ENCODE data around the gene POMGNT1.

The POMGNT1 gene

DNA sequence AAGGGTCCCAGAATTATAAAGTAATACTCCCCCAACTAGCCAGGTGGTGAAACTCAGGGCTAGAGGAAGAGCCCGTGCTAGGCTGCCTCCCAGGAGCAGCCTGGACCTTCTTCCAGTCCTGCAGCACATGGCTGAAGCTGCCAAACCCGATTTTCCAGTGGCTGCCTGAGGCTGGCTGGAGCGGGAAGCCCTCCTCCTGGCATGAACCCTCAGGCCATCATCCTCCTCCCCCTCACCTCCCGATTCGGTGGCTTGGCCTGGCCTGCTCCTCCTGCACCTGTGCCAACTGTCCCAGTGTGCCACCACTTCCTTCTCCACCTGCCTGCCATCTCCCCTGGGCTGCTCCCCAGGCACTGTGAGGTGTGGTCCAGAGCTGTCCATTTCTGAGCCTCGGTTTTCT, 26.4 kb downstream of the POMGNT1 start:
- TF ChIP-seq, protein P1, sequence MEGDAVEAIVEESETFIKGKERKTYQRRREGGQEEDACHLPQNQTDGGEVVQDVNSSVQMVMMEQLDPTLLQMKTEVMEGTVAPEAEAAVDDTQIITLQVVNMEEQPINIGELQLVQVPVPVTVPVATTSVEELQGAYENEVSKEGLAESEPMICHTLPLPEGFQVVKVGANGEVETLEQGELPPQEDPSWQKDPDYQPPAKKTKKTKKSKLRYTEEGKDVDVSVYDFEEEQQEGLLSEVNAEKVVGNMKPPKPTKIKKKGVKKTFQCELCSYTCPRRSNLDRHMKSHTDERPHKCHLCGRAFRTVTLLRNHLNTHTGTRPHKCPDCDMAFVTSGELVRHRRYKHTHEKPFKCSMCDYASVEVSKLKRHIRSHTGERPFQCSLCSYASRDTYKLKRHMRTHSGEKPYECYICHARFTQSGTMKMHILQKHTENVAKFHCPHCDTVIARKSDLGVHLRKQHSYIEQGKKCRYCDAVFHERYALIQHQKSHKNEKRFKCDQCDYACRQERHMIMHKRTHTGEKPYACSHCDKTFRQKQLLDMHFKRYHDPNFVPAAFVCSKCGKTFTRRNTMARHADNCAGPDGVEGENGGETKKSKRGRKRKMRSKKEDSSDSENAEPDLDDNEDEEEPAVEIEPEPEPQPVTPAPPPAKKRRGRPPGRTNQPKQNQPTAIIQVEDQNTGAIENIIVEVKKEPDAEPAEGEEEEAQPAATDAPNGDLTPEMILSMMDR (conservative IDR thresholded peaks at IDR 0.05; ENCODE audit: low read depth, low read length), result no peak
- H3K4me3 ChIP-seq (ENCODE audit: low read length), result no peak overlapping the region
- no peak for DNase-seq (ENCODE audit: low read depth)

DNA sequence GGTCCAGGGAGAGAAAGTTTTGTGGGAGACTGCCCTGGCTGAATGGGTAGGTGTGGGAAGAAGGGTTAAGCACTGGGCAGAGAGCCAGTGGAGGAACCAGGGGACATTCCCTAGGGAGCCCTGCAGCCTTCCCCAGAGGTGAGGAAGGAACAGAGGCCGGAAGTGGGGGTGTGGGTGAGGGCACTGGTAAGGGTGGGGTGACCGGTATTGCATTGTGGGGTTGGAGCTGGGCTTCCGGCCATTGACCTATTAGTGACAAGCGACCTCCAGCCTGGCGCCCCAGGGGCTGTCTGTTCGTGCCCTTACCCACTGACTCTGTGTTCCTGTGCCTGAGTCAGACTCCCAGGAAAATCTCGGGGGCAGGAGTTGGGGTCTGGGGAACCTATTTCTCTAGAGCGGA, 26.9 kb downstream of the POMGNT1 start:
- TF ChIP-seq, protein P1 (conservative IDR thresholded peaks at IDR 0.05; ENCODE audit: low read depth, low read length), result no peak
- DNase-seq (ENCODE audit: low read depth), result no peak
- H3K4me3 ChIP-seq (ENCODE audit: low read length), result no peak overlapping the region

DNA sequence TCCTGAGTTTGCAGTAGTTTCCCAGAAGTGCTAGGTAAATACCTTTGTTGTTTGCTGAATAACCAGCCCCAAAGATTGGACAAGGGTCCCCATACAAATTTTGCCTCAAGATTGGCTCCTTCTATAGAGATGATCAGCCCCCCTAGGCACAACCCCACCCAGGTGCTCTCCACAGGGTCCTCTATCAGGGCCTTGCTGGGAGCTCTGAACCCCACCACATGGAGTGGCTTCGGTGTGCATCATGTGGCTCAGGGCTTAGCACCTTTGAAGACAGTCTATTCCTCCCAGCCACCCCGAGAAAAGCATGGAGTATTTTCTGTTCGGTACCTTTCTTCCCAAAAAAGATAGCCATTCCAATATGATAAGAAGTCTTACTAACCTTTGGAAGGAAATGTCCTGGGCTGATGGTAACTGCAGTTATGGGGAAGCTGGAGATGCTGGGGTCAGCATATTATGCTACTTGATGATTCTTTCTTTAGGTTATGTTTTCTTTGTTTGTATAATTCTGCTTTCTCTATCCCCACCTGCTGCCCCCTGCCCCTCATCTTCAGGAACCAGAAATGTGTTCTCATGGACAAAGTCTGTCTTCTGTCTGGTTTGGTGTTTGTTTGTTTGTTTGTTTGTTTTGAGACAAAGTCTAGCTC, 28.3 kb downstream of the POMGNT1 start:
- TF ChIP-seq, protein P1 (conservative IDR thresholded peaks at IDR 0.05; ENCODE audit: low read depth, low read length), result no peak
- no peak for DNase-seq (ENCODE audit: low read depth)

DNA sequence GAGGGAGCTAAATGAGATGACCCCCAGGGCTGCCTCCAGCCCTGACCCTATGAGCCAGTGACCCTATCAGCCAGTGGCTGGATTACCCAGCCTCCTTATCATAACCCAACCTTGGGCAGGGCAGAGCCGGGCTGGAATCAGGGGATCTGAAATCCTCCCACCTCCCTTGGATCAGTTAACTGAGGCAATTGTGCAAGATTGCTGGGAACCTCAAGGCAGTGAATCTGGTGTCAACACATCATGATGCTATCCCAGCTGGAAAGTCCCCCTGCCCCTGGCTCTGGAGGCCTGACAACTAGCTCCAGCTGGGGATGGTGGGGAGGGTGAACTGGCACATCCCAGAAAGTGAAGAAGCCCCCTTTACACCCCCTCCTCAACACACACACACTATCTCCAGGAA, 29.8 kb downstream of the POMGNT1 start:
- no peak overlapping the region for H3K4me3 ChIP-seq (ENCODE audit: low read length)
- DNase-seq (ENCODE audit: low read depth), result no peak
- TF ChIP-seq, protein P1 (conservative IDR thresholded peaks at IDR 0.05; ENCODE audit: low read depth, low read length), result no peak

More for the DNA sequence above, 28.3 kb downstream of the POMGNT1 start:
- H3K4me3 ChIP-seq (ENCODE audit: low read length), result no peak overlapping the region

DNA sequence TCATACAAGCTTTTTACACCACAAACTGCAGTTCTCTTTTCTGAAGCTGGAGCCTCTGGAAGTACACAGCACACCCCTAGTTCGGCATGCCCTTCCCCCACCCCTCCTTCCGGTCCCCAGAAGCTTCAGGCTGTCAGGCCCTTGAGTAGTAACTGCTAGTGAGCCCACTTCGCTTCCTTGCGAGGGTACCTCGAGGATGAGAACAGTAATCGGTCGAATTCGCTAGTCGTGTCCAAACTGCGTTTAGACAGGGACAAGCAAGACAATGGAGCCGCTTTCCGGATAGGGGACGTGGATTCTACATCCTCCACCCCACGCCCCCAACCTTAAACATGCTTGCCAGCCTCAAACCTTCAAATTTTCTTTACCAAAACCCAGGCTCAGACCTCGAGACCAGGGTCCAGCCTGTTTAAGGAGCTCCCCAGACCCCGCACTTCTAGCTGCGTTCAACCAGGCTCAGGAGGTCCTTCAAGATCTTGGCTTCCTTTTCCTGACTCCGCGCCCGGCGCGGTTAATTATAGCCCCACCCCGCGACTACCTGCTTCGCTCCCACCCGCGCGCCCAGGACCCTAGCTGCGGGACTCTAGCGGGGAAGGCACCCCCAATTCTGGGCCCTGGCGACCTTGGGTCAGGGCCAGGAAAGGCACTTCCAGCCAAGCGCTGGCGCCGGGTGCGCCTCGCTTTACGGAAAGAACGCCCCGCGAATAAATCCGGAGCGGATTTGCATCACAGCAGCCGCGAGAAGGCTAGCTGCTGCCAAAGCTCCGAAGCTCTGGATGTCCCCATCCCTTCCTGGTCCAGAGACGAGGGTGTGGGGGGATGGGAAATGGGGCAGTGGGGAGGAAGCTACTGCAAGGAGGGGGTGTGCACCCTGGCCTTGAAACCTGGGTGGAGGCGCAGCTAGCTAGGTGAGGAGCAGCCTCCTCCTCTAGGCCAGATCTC, 31.4 kb downstream of the POMGNT1 start:
- peak overlapping the region; percentile 53 for H3K4me3 ChIP-seq (ENCODE audit: low read length)
- no peak for DNase-seq (ENCODE audit: low read depth)
- TF ChIP-seq, protein P1 (conservative IDR thresholded peaks at IDR 0.05; ENCODE audit: low read depth, low read length), result no peak

DNA sequence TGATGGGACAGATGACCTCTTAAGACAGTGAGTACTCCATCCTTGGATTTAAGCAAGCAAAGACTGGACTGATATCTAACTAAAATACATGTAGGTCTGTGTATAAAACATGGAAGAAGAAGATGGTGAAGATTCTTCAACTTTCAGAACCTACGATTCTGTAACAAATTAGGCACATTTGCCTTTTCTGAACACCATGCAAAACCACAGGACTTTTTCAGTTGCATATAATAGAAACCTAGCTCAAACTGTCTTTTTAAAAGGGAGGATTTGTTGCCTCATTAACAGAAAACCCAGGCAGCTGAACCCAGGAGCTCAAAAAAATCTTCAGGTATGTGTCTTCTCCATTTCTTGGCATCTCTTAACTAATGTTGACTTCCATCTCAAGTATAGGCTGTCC, 38.0 kb downstream of the POMGNT1 start:
- TF ChIP-seq, protein P1 (conservative IDR thresholded peaks at IDR 0.05; ENCODE audit: low read depth, low read length), result no peak
- no peak for DNase-seq (ENCODE audit: low read depth)
- H3K4me3 ChIP-seq (ENCODE audit: low read length), result no peak overlapping the region
